Immature natural killer cell (primary cell): Measurements from ENCODE around the gene MXRA8. TPM values are rescaled to one million over a fixed set of nuclear protein-coding genes. Genes with fewer than 3 reads are reported as not detected.

Experiments used
- DNase-seq, 3 donors: peaks; one replicate each; pipeline ENCODE4 v3.0.0; 2022; ENCODE audit warnings: mixed read lengths in 1 of 3
- H3K27ac Mint-ChIP-seq, 6 donors: one replicate each; pipeline ENCODE4 v1.8.0; 2020; ENCODE audit warnings: mixed read lengths in 6 of 6, mild to moderate bottlenecking in 5 of 6, inconsistent platforms in 4 of 6, moderate library complexity in 3 of 6
- H3K27me3 Mint-ChIP-seq, 3 donors: one replicate each; pipeline ENCODE4 v1.8.0; 2020 to 2021; ENCODE audit warnings: low read depth in 3 of 3, mild to moderate bottlenecking in 3 of 3, mixed read lengths in 3 of 3, moderate library complexity in 3 of 3, inconsistent platforms in 1 of 3
- H3K36me3 Mint-ChIP-seq, 3 donors: one replicate each; pipeline ENCODE4 v1.8.0; 2020; ENCODE audit warnings: mixed read lengths in 3 of 3, inconsistent platforms in 2 of 3, mild to moderate bottlenecking in 2 of 3
- H3K4me1 Mint-ChIP-seq, 2 donors: one replicate each; pipeline ENCODE4 v1.8.0; 2020; ENCODE audit warnings: inconsistent platforms in 2 of 2, mild to moderate bottlenecking in 2 of 2, mixed read lengths in 2 of 2, moderate library complexity in 1 of 2
- H3K4me3 Mint-ChIP-seq, 5 donors: one replicate each; pipeline ENCODE4 v1.8.0; 2020; ENCODE audit warnings: mild to moderate bottlenecking in 5 of 5, mixed read lengths in 5 of 5, inconsistent platforms in 3 of 5, moderate library complexity in 3 of 5
- H3K9me3 Mint-ChIP-seq, 6 donors: one replicate each; pipeline ENCODE4 v1.8.0; 2020; ENCODE audit warnings: mild to moderate bottlenecking in 6 of 6, mixed read lengths in 6 of 6, inconsistent platforms in 4 of 6, moderate library complexity in 3 of 6
- polyA plus RNA-seq, 3 donors: library from polyadenylated mRNA; unstranded; fragments of 300-500 nt; fragmentation: Illumina TruSeq; gene quantifications; one replicate each; pipeline ENCODE4 v1.2.3, GENCODE V29; 2021

MXRA8 gene
- polyA plus RNA-seq, 3 donors from 2014 or later: not detected

DNA sequence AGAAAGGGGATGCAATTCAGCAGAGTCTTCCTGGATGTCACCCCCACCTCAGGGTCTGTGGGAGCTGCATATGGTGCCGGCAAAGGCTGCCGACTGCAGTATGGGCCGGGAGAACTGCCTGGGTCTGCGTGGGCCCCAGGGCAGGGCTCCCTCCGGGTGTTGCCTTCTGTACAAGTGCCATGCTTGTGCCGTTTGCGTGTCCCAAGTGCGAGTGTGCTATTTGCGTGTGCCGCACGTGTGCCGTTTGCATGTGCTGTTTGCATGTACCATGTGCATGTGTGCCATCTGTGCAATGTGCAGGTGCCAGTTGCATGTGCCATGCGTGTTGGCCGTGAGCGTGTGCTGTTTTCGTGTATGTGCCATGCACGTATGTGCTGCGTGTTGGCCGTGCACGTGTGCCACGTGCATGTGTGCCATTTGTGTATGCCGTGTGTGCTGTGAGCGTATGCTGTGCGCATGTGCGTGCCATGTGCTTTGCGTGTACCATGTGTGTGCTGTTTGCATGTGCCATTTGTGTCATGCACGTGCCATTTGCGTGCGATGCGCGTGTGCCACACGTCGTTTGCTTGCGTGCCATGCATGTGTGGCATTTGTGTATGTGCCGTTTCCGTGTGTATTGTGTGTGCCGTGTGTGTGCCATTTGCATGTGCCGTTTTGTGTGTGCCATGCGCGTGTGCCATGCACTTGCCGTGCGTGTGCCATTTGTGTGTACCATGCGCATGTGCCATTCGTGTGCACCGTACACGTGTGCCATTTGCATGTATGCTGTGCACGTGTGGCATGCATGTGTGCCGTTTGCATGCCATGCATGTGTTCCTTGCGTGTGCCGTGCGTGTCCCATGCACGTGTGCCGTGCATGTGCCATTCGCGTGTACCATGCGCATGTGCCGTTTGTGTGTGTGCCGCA lies 28.8 kb downstream of the MXRA8 start:
- peak overlapping the region in 2 of 6 donors; percentile 35 to 64 for H3K27ac Mint-ChIP-seq
- H3K9me3 Mint-ChIP-seq: no peaks in the 10 kb centered on the region
- no peaks in the 10 kb centered on the region for H3K36me3 Mint-ChIP-seq
- DNase-seq: no peak
- H3K4me1 Mint-ChIP-seq: peaks cover 0 to 10% of the 10 kb centered on the region in 2 donors
- H3K27me3 Mint-ChIP-seq: peaks cover 0 to 3% (median 2%) of the 10 kb centered on the region in 3 donors
- H3K4me3 Mint-ChIP-seq: no peak overlapping the region

DNA sequence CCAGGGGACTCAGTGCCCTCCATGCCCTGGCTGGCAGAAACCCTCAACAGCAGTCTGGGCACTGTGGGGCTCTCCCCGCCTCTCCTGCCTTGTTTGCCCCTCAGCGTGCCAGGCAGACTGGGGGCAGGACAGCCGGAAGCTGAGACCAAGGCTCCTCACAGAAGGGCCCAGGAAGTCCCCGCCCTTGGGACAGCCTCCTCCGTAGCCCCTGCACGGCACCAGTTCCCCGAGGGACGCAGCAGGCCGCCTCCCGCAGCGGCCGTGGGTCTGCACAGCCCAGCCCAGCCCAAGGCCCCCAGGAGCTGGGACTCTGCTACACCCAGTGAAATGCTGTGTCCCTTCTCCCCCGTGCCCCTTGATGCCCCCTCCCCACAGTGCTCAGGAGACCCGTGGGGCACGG lies 30.1 kb downstream of the MXRA8 start:
- no peak overlapping the region for H3K27ac Mint-ChIP-seq
- H3K36me3 Mint-ChIP-seq: no peaks in the 10 kb centered on the region
- H3K9me3 Mint-ChIP-seq: no peaks in the 10 kb centered on the region
- peaks cover 1 to 5% (median 2%) of the 10 kb centered on the region in 3 donors for H3K27me3 Mint-ChIP-seq
- H3K4me1 Mint-ChIP-seq: peaks cover 6 to 14% of the 10 kb centered on the region in 2 donors
- no peak overlapping the region for H3K4me3 Mint-ChIP-seq
- no peak for DNase-seq

DNA sequence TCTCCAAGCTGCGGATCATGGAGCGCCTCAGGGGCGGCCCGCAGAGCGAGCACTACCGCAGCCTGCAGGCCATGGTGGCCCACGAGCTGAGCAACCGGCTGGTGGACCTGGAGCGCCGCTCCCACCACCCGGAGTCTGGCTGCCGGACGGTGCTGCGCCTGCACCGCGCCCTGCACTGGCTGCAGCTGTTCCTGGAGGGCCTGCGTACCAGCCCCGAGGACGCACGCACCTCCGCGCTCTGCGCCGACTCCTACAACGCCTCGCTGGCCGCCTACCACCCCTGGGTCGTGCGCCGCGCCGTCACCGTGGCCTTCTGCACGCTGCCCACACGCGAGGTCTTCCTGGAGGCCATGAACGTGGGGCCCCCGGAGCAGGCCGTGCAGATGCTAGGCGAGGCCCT lies 31.1 kb downstream of the MXRA8 start:
- Mint-ChIP-seq H3K27me3 (peaks cover 1 to 5% (median 4%) of the 10 kb centered on the region in 3 donors), H3K4me3 (peak overlapping the region in 1 of 5 donors; percentile 39), H3K27ac (no peak overlapping the region), H3K4me1 (peaks cover 16 to 19% of the 10 kb centered on the region in 2 donors), H3K9me3 (no peaks in the 10 kb centered on the region), H3K36me3 (no peaks in the 10 kb centered on the region)
- DNase-seq: no peak

DNA sequence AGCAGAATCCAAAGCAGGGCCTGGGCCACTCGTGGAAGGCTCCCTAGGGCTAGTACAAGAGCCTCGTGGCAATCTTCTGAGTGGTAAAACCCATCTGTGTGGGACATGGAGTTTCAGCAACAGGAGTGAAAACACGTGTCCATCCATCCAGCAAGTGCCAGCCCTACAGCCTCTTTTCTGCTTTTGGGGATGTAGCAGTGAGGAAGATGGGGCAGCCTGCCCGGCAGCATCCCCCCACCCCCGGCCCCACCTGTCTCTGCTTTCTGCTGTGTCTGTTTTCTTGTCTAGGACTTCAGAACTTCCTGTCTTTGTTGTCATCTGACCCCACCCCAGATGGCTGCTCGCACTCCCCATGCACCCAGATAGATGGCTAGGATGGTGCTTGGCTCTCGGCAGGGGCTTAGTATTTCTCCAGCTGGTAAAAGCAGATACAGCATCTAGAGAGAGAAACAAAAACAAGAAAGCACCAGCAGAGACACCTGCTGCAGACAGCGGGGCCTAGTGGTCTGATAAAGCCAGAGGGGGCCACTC lies 32.2 kb downstream of the MXRA8 start:
- Mint-ChIP-seq H3K27me3 (peaks cover 1 to 5% (median 4%) of the 10 kb centered on the region in 3 donors), H3K27ac (no peak overlapping the region), H3K9me3 (no peaks in the 10 kb centered on the region), H3K4me1 (peaks cover 20 to 26% of the 10 kb centered on the region in 2 donors), H3K4me3 (peak overlapping the region; percentile 20 to 59 (median 47)), H3K36me3 (no peaks in the 10 kb centered on the region)
- no peak for DNase-seq

DNA sequence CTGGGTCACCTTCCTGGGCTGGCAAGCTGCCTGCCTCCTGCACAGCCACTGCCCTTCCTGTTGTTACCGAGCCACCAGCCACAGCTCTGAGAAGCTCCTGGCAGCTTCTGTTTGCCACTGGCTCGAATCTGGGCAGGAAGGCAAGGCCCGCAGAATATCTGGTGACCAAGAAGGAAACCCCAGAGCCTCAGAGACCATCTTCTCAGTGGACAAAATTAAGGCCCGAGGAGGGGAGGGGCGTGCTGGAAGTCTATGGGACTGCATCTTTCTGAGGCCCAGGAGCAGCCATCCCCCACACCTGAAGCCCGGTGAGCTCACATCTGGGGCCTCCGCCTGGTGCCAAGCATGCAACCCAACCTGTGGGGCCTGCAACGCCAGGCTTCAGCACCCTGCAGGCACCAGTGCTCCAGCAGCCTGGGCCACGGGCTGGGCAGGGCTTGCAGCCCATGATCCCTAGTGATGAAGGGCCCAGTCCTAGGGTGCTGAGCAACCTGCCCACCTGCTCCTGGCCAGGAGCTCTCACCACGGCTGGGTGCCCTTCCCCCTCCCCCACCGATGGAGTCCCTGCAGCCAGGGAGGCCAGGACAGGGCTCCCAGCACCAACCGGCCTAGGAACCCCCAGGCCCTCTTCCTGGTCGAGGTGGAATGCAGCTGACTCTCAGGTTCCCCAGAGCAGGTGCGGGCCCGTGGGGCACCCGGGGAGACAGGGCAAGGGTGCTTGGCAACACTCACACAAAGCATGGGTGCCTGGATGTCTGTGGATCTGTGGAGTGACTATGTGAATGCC lies 32.9 kb downstream of the MXRA8 start:
- Mint-ChIP-seq H3K9me3 (no peaks in the 10 kb centered on the region), H3K4me1 (peaks cover 20 to 26% of the 10 kb centered on the region in 2 donors), H3K27me3 (peaks cover 1 to 5% (median 4%) of the 10 kb centered on the region in 3 donors), H3K4me3 (peak overlapping the region; percentile 58 to 75 (median 72)), H3K36me3 (no peaks in the 10 kb centered on the region), H3K27ac (peak overlapping the region in 3 of 6 donors; percentile 55 to 65 (median 61))
- no peak for DNase-seq

DNA sequence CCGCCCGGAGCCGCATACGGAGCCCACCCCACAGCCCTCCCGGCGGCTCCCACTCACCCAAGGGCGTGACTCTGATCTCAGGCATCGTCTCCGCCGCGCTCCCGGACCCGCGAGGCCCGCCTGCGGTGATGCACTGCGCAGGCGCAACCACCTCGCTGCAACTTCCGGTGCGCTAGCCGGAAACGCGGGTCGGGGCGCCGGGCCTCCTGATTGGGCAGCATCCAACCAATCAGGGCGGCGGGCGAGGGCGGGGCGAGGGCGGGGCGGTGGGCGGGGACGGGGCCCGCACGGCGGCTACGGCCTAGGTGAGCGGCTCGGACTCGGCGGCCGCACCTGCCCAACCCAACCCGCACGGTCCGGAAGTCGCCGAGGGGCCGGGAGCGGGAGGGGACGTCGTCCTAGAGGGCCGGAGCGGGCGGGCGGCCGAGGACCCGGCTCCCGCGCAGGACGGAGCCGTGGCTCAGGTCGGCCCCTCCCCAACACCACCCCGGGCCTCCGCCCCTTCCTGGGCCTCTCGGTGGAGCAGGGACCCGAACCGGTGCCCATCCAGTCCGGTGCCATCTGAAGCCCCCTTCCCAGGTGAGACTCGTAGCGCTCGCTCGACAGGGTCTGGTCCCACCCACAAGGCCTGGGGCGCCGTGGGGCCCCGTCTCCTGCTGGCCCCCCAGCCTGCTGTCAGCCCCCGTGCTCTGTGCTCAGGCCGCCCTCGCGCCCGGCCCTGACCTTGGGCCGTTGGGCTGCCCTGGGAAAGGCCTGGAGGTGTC lies 33.6 kb downstream of the MXRA8 start, which contains the start of the genes CPTP and INTS11:
CPTP (plus strand) TSS at position 279 of the 764 bp plus-strand sequence. CDS start 2,109 bp downstream, outside the sequence.
INTS11 (minus strand) TSS at position 137 of the 764 bp plus-strand sequence; CDS start at position 85, 52 bp downstream.
- peaks cover 22 to 29% of the 10 kb centered on the region in 2 donors for H3K4me1 Mint-ChIP-seq
- peak within 1 kb of the TSS; percentile 76 to 94 (median 88) for H3K27ac Mint-ChIP-seq
- H3K36me3 Mint-ChIP-seq: no peaks in the 10 kb centered on the region
- no peaks in the 10 kb centered on the region for H3K9me3 Mint-ChIP-seq
- peaks cover 1 to 4% (median 3%) of the 10 kb centered on the region in 3 donors for H3K27me3 Mint-ChIP-seq
- peak; percentile 95 to 96 (median 96) for DNase-seq
- H3K4me3 Mint-ChIP-seq: peak within 1 kb of the TSS; percentile 85 to 97 (median 92)

DNA sequence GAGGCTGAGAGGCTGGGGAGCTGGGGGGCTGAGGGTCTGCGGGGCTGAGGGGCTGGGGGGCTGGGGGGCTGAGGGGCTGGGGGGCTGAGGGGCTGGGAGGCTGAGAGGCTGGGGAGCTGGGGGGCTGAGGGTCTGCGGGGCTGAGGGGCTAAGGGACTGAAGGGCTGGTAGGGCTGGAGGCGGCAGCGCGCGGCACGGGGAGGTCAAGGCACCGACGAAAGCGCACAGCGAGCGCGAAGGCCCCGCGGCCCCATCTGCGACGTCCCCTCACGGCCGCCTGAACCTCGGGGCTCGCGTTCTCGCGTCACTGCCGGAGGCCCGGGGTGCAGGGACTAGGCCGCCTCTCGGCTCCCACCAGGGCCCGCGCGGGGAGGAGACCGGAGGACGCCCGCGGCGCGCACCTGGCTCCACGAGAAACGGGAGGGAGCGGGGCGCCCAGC lies 34.3 kb downstream of the MXRA8 start:
- Mint-ChIP-seq H3K4me3 (peak overlapping the region; percentile 13 to 87 (median 78)), H3K9me3 (no peaks in the 10 kb centered on the region), H3K36me3 (no peaks in the 10 kb centered on the region), H3K27ac (peak overlapping the region in 2 of 6 donors; percentile 78 to 87), H3K4me1 (peaks cover 27 to 31% of the 10 kb centered on the region in 2 donors), H3K27me3 (peaks cover 1 to 4% (median 2%) of the 10 kb centered on the region in 3 donors)
- no peak for DNase-seq

DNA sequence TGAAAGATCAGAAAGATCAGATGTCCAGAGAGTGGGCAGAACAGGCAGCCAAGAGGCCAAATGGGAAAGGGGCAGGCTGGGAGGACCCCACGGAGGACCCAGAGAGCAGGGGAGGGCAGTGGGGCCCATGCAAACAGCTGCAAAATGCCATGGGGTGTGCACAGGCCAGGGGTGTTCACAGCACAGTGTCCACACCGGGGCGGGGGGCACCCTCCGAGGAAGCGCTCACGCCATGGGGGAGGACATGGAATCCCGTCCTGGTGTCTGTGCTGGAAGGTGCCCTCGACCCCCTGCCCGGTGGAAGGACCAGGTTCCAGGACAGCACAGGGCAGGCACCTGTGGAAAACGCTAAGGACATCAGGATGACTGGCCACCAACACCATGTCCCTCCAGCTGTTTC lies 35.4 kb downstream of the MXRA8 start:
- H3K4me1 Mint-ChIP-seq: peaks cover 27 to 31% of the 10 kb centered on the region in 2 donors

DNA sequence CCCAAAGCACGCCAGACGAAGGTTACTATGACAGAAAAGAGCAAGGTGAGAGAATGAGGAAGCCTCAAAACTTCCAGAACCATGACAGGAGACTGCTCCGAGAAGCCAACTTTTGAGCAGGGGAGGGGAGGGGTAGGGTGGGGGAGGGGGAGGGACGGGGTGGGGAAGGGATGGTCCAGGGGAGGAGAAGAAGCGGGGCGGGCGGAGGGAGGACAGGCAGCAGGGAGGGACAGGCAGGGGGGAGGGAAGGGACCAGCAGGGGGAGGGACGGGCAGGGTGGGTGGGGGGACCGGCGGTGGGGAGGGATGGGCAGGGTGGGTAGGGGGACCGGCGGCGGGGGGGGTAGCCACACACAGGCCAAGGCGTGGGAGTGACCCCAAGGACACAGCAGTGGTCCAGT lies 35.9 kb downstream of the MXRA8 start:
- H3K27ac Mint-ChIP-seq: peak overlapping the region in 4 of 6 donors; percentile 50 to 78 (median 56)
- H3K36me3 Mint-ChIP-seq: peaks cover 0 to under 1% (median 0%) of the 10 kb centered on the region in 3 donors
- H3K9me3 Mint-ChIP-seq: no peaks in the 10 kb centered on the region
- peak overlapping the region; percentile 42 to 85 (median 72) for H3K4me3 Mint-ChIP-seq
- peaks cover 1 to 4% (median 2%) of the 10 kb centered on the region in 3 donors for H3K27me3 Mint-ChIP-seq
- no peak for DNase-seq
- peaks cover 27 to 31% of the 10 kb centered on the region in 2 donors for H3K4me1 Mint-ChIP-seq

More for the DNA sequence above, 35.4 kb downstream of the MXRA8 start:
- Mint-ChIP-seq H3K36me3 (no peaks in the 10 kb centered on the region), H3K9me3 (no peaks in the 10 kb centered on the region), H3K27ac (peak overlapping the region in 4 of 6 donors; percentile 78 to 92 (median 82)), H3K27me3 (peaks cover 1 to 4% (median 2%) of the 10 kb centered on the region in 3 donors), H3K4me3 (peak overlapping the region; percentile 85 to 97 (median 92))
- no peak for DNase-seq

DNA sequence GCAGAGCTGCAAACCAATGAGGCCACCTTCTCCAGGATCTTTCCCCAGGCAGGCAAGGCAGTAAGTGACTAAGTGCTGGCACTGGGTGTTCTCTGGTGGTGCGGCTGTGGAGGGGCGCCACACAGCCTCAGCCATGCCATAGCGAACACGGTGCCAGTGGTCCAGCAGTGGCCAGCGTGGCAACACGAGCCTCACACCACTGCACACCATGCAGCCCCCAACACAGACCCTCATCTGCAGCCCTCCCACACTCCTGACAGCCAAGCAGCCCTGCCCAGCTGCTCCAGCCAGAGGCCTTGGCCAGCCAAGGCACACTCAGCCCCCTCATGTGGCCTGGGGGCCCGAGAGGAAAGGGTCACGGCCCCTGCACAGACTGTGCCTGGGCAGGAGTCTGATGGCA lies 36.9 kb downstream of the MXRA8 start:
- Mint-ChIP-seq H3K27ac (no peak overlapping the region), H3K27me3 (peaks cover 1 to 4% (median 2%) of the 10 kb centered on the region in 3 donors), H3K4me1 (peaks cover 27 to 31% of the 10 kb centered on the region in 2 donors), H3K9me3 (no peaks in the 10 kb centered on the region), H3K4me3 (peak overlapping the region in 1 of 5 donors; percentile 9), H3K36me3 (peaks cover 0 to 4% (median 0%) of the 10 kb centered on the region in 3 donors)
- no peak for DNase-seq

DNA sequence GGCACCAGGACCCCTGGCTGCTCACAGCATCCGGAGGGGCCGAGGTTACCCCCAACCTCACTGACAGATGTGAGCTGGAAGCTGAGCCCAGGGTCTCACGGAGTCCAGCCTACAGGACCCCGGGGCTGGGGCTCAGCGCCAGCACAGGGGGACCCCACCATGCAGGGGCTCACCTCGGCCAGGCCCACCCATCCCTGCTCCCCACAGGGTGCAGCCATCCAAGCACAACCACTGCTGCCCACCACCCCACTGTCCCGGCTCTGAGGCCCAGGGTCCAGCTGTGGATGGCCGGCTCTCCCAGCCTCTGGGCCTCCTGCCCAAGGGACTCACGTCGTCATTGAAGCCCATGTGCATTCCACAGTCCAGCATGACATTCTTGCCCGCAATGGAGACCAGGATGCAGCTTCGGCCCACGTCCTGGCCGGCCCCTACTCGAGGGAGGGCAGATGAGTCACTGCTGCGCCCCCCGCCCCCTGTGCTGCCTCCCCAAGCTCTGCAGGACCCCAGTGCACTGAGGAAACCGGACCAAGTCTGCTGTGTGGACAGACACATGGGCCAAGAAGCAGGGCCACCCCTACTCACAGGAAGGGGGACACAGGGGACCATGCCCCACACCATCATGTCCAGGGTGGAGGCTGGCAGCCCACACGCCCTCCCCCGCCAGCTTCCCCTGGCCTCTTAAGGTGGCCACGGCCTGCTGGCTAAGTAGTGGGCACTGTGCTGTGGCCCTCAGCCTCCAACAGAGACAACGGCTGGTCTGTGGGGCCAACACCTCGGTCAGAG lies 37.5 kb downstream of the MXRA8 start:
- no peak overlapping the region for H3K27ac Mint-ChIP-seq
- peaks cover 1 to 4% (median 2%) of the 10 kb centered on the region in 3 donors for H3K27me3 Mint-ChIP-seq
- H3K9me3 Mint-ChIP-seq: no peaks in the 10 kb centered on the region
- no peak for DNase-seq
- peaks cover 0 to 4% (median 0%) of the 10 kb centered on the region in 3 donors for H3K36me3 Mint-ChIP-seq
- H3K4me1 Mint-ChIP-seq: peaks cover 26 to 27% of the 10 kb centered on the region in 2 donors
- peak overlapping the region in 1 of 5 donors; percentile 9 for H3K4me3 Mint-ChIP-seq

DNA sequence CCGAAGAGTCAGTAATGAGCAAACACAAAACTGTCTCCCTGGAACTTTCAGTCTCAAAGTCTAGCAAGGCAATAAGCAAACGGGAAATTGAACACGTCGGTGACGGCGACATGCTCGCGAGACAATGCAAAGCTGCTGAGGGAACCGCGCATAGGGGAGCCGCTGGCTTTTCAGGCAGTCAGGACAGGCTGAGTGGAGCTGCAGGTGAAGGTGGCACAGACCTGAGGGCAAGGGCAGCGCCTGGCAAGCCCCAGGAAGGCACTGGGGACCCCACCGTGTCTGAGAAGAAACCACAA lies 38.8 kb downstream of the MXRA8 start:
- Mint-ChIP-seq H3K27me3 (peaks cover 1 to 4% (median 2%) of the 10 kb centered on the region in 3 donors), H3K27ac (peak overlapping the region in 1 of 6 donors; percentile 34), H3K4me1 (peaks cover 21 to 27% of the 10 kb centered on the region in 2 donors), H3K9me3 (no peaks in the 10 kb centered on the region), H3K4me3 (peak overlapping the region in 1 of 5 donors; percentile 21), H3K36me3 (peaks cover 0 to 4% (median 0%) of the 10 kb centered on the region in 3 donors)
- DNase-seq: no peak
